GM18511 (cell line): ENCODE results near the gene ADAM33.
A peak's percentile ranks its signal among the peaks of the same experiment; 100 is the strongest.

Source experiments
- ATAC-seq: cut with Tn5 transposase; IDR thresholded peaks from one replicate; pipeline ENCODE4 v1.9.1; 2021; ENCODE audit warnings: mild to moderate bottlenecking, moderate library complexity; ENCODE audit not compliant: unreplicated experiment

The ADAM33 gene

DNA sequence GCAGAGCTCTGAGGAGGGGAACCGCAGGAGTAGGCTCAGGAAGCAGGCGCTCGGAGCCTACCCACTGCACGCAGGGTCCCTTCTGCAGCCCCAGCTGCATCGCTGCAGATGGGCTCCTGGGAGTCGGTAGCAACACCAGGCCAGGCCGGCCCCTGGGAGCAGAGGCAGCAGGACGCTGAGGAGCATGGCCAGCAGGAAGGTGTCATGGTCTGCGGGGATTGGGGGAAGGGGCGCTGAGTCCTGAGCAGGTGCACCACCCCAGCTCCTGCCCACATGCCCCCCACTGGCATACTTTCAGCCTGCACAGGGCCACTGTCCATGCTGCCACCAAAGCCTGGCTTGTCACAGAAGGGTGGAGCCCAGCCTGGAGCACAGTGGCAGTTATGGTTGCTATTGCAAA is 10.9 kb downstream of the ADAM33 start:
- no peak for ATAC-seq

DNA sequence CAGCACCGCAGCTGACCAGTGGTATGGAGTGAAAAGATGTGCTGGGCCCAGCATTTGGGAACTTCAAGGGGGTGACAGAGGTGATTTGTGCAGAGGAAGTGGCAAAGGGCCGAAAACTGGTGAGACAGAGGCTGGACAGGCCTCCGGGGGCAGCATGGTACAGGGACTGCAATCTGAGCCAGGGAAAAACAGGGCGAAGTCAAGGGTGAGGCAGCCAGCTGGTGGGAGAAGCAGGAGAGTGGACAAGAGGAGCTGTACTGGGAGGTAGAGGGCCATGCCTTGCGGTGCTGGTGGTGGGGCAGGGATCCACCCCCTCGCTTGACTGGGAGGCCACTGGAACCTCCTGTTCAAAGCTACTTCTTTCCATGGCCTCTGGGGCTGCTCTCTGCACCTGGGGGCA is 11.3 kb downstream of the ADAM33 start:
- no peak for ATAC-seq

DNA sequence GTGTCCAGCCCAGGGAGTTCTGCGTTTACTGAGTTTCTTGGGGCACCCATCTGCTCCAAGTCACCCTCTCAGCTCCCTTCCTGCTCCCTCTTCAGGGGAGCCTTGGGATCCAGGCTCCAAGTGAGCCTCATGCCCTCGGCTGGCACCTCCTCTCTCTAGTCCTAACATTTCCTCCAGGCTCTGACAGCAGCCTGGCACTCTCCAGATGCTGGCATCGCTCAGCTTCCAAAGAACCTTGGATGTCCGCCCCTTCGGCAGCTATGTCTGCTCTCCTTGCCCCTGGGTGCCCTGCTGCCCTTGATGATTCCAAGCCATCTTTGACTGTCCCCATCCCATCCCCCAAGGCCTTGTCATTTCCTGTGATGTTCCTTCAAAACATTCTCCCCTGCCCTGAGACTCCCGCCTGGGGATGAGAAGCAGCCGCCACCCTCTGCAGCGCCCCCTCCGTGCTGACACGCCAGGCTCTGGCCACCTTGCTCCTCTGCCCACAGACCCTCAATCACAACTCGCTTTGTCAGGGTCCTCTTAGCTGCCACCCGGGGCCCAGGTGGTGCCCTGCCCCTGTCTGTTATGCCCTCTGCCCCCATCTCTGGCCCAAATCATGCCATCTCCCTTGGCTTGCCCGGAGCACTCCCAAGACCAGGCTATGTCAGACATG is 12.0 kb downstream of the ADAM33 start:
- no peak for ATAC-seq

DNA sequence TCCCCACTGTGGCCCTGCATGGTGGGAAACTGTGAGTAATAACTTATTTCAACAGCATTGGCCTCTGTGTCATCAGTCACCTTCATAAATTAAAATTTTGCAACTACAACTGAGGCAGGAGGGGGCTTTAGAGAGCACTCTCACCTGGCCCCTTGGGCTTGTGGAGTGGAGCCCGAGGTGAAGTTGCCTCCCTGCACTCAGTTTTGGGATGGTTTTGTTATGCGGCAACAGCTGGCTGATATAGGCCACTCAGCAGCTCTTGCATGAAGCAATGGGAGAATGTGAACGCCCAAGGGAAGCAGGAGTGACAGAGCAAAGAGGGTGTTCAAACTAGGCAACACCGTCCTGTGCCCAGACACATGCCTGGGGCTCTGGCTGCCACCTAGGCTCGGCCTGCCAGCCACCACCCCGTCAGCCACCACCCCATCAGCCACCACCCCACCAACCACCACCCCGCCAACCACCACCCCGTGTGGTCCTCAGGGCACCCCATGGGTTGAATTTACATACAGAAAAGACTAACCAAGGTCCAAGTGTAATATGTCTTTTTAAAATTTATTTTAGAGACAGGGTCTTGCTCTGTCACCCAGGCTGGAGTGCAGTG is 14.3 kb downstream of the ADAM33 start:
- no peak for ATAC-seq

DNA sequence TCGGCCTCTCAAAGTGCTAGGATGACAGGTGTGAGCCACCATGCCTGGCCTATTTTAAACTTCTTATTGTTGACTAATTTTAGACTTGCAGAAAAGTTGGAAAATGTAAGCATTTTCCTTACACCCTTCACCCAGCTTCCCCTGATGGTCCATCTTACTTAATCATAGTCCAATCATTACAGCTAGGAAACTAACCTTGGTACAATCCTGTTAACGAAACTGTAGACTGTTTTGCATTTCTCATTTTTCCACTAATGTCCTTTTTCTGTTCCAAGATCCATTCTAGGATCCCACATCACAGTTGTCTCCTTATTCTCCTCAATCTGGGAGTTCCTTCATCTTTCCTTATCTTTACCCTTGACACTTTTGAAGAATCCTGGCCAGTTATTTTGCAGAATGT is 18.0 kb downstream of the ADAM33 start:
- no peak for ATAC-seq

DNA sequence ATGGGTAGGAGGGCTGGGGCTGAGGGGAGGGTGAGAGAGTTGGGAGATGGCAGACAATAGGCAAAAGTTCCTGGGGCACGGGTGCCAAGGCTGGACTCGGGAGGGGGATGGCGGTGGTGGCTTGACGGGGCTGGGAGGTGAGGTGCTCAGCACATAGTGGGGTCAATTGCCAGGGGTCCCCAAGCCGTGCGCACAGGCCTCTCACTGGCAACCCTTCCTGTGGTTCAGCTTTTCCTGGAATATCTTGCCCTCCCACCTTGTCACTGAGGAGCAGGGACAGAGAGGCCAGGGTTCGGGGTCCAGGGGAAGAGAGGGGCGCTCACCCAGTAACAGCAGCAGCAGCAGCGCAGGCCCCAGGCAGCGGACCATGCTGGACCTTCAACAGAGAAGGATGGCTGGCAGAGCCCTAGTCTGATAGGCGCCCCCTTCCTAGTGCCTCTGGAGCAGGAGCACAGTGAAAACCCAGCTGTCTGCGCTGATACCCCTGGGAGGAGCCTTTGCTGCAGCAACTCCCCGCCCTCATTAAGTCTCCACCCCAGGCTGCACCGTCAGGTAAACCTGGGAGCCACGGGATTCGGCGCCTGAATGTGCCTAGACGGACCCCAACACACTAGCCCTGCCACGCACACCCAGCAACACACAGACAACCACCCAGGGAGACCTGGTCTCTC is 18.6 kb downstream of the ADAM33 start, which contains the start of gene GFRA4:
Gene GFRA4, minus strand, starts transcription at position 369 of the 671 bp plus-strand sequence. Its CDS starts 0 bp downstream, at position 369.
- no peak for ATAC-seq

DNA sequence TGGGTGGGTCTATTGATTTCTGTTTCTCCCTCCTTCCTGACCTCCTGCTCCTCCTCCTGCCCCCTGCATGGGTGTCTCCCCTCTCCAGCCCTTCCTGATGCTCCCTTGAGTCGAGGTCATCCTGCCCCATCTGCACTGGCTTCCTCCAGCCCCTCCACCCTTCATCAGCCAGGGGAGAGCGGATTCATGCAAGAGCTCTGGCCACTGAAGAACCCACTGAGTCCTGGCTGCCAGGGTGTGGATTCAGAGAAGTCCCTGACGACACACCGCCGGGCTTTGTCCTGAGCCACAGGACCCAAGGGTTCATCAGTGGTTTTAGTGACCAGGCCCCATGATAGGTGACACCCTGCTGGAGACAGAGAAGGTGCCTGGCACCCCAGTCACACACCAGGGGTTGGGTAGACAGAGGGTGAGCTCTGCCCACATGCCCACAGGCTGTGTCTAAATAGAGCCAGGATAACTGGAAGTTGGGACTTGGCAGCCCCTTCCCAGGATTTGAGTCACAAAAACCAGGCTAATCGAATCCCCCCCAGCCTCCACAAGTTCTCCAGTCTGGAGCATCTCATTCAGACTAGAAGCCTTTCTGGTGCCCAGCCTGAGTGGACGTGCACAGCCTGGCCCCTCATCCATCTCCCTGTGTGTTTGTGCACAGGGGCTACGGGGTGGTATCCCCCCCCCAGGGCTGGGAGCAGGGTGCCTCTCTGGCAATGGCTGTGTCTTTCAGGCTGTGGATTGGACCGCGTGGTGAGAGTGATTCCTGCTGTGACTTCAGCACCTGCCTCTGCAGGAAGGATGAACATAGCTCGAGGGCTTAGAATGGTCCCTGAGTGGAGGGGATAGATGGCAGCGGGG is 19.8 kb downstream of the ADAM33 start:
- ATAC-seq, result no peak

DNA sequence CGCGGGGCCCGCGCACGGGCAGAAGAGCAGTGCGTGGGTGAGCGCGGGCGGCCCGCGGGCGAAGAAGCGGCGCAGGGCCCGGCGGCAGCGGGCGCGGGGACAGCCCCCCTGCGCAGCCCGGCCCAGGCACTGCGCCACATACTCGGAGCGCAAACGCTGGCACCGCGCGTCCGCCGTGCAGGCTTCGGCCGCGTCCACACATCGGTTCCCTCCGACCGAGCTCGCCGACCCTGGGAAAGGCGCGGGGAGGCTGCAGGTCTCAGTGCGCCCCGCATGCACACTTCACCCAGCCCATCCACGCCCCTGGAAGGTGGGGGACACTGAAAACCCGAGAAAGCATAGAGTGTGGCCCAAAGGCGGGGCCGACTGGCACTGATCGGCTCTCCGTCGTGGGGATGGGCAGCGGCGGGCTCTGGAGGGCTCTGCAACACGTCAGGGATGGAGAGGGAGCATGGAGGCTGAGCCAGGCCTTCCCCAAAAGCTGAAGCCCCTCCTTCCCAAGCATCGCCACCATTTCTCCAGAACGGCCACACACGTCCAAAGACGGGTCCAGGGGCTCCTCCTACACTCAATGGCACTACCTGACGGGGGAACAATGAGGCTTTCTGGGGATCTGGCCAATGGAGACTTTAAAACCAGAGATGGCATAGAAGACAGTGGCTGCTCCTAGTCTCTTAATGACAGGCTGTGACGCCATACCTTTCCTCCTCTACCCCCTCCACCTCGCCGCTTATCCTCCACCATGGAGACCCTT is 20.6 kb downstream of the ADAM33 start:
- ATAC-seq, result no peak

DNA sequence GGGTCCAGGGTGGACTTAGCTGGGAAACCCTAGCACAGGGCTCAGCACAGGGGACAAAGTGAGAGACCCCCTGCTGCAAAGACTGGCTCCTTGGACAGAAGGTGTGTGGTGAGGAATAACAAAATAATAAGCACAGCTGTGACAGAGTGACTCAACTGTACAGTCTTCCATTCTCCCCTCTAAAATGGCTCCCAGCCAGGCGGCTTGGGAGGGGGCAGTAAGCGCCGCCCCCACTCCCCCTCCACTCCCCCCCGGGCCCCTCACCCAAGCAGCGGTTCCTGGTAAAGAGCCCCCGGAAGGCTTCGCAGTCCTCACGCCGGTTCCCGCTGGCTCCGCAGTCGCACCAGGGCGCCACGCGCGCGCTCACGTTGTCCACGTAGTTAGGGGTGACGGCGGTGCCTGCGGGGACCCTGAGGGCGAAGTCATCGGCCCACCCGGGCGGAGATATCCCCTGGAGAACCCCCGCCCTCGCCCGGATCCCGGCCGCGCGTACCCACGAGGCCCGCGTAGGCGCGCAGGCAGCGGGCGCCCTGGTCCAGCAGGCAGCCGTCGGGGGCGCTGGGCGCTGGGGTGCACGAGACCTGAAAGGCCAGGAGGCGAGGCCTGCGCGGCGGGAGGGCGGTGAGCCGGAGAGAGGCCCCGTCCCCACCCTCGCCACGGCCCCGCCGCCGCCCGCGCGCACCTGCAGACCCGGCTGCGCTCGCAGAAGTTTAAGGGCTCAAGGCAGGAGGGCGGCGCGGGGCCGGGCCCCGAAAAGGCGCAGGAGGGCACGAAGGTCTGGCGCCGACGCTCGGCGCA is 21.3 kb downstream of the ADAM33 start:
- no peak for ATAC-seq

DNA sequence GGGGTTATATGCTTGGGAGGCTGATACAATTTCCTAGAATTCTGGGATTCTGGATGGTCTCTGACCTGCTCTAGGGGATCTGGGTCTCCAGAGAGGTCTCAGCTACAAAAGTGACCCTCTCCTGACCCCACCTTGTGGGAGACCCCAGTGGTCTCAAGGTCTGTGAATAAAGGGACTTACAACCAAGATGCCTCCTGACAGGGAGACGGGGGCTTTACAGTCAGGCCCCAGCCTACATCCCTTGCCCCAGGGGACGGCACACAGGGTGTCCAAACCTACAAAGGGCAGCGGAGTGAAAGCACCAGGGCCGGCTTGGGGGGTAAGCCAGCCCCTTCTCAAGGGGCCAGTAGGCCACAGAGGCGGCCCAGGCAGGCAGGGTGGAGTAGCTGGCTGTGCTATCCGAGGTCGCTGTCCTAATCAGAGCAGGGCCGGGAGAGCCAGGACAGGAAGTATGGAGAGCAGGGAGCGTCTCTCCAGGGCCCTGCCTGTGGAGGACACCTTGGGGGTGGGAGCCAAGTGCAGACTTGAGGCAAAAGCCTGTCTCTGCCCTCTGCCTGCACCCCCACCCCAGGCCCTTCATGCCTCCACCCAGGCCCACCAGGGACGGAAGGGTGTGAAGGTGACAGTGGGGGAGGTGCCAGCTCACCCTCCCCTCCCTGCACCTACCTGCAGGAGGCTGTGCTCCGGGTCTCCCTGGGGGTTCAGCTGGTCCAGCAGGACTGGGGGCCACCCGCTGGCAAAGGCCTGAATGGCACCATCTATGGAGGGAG is 22.1 kb downstream of the ADAM33 start:
- ATAC-seq, result no peak

DNA sequence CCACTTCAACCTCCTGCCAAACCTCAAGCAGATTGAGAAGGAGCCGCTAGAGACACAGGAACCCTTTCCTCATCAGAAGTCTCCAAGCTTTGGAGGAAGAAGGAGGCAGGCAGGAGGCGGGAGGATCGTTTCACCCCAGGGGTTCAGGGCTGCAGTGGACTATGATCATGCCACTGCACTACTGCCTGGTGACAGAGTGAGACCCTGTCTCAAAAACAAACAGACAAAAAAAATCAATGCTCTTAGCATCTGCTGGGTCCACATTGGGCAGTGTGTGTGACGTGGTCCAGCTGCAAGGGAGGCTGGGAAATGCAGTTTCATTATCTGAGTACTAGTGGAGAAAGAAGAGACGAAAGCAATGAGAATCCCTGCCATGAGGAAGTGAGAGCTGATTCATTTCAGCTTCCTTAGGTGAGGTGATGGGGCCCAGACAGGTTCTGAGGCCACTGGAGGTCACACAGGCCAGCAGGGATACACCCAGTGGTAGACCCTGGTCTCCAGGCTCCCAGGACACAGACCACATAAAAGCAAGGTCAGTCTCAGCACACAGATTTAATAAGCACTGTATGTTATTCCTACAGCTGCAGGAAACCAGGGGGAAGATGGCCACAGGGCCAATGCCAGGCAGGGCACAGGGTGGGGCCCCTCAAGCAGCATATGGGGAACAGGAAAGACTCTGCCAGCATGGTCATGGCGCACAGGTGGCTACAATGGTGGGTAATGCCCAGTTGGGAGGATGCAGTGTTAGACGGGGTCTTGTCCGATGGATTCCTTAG is 22.9 kb downstream of the ADAM33 start:
- ATAC-seq, result peak; percentile 93

DNA sequence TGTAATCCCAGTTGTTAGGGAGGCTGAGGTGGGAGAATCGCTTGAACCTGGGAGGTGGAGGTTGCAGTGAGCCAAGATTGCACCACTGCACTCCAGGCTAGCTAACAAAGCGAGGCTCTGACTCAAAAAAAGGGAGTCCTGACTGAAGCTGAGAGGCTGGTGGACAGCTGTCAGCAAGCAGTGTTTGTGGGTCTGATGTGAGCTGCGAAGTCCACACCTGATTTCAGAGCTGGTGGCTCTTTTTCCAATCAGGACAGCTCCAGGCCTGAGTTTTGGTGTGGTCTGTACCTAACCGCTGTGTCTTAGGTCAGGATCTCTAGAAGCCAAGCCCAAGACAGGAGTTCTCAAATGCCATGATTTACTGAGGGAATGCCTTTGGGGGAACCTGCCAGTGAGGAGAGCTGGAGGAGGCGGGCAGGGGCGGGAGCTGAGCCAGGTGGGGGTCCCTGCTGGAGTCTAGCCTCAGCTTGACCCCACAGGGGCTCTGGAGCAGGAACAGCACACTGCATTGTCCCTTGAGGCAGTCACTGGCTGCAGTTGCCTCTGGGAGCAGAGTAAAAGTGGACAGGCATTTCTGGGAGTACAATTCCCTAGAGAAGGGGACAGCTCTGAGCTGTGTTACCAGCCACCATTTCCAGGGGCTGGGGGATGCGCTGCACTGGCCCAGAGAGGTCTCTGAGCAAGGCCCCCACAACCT is 23.6 kb downstream of the ADAM33 start:
- no peak for ATAC-seq

DNA sequence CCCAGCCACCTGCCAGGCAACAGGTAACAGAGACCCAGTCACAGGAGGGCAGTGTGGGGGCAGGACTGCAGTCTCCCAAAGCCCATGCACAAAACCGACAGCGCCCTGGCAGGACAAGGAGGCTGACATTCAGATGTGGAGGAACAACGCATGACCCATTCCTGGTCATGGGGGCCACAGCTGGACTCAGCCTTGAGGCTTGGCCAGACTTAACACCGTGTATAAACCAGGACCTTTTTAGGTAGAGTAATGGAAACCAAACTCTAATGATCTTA is 26.7 kb downstream of the ADAM33 start:
- no peak for ATAC-seq

DNA sequence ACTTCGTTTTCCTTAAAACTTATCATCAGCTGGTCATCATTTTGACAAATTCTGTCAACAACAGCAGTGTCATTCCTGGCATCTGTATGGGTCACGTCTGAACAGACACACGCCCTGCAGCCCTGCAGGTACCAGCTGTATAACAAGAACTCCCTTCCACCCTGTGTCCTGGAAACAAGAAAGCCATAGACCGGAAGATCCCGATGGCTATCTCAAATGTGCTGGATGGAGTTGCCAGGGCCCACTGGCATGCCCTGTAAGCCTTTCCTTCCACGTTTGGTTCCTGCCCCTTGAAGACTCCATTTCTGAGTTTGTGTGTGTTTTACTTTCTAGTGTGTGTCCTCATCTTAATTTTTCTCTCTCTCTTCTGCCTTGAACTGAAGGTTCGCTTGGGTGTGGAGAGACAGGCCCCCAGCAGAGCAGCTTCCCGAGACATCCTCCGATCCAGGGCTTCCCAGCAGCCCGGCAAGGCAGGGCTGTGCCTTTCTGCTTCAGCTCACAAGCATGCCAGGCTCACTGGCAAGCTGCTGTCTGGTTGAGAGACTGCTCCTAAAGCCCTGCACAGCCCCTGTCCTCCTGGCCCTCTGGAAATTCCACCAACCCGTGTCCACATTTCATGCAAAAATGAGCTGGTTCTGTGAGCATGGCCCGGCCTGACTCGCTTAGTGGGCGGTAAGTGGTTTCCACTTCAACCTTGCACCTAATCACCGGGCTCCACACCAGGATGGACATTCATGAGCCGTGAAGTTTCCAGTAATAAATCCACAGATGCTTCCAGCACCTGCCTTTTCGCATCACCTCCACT is 27.3 kb downstream of the ADAM33 start:
- ATAC-seq, result no peak

DNA sequence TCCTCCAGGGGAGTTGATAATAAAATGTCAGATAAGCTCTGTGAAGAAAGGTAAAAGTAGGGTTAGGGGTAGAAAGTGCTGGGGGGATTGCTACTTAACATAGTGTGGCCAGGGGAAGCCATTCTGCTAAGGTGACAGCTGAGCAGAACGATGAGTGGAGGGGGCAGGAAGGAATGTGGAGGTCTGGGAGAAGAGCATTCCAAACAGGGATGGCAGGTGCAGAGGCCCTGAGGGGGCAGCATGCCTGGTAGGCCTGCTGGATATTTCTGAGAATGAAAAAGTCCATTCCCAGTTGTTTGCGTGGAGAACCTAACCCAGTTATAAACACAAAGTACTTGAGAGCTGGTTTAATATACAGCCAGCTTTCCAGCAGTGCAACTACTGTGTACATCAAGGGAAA is 27.9 kb downstream of the ADAM33 start:
- no peak for ATAC-seq

DNA sequence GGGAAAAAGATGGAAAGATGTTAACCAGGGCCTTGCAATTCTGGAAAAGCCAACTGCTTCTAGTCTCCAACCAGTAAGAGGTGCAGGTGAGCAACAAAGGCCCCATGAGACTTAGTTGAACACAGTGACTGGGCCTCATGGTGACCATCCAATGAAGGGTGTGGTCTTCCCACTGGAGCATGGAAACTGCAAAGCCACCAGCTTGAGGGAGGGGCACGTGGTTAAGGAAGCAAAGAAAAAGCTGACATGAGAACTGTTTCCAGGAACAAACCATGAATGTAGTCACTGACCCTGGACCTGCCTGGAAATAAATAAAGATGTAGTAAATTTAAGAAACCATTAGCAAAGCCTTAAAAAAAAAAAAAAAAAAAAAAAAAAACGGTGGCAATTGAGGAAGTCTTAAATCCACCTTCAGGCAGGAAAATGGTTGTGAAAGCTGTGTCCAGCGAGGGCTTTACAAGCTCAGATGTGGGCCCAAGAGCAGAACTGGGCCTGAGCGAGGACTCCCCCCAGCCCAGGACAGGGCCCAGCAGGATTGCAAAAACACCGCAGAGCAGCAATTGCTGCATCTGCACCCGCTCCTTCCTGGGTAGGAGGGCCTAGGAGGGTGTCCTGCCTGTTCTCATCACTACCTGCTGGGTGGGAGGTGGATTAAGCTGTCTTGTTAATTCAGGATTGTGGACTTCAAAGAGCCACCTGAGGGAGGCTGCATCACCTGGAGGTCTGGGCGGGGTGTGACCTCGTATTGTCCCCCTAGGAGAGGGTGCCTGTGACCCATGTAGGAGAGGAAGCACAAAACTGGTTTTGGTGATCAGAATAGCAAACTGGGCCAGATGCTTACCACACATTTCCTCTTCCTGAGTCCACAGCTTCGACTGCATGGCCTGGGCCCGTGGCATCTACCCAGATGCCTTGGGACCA is 28.9 kb downstream of the ADAM33 start:
- no peak for ATAC-seq
